Omental fat pad (tissue), 4 donors: ENCODE measurements around the gene FGD6. TPM values are rescaled to one million over a fixed set of nuclear protein-coding genes. Genes with fewer than 3 reads are reported as not detected.

ENCODE experiments used
- ATAC-seq: fragments of 150-250 bp; one replicate; pipeline ENCODE4 v1.9.1; 2016; ENCODE audit warnings: mild to moderate bottlenecking, moderate library complexity; ENCODE audit not compliant: low FRiP score
- DNase-seq: peaks from one replicate; pipeline ENCODE4 v3.0.0-alpha.2; 2019; ENCODE audit warnings: low spot score
- CTCF ChIP-seq, 3 donors: fragments of 450-650 bp; IDR thresholded peaks; one replicate each; pipeline ENCODE4 v1.5.1; 2016 to 2017; ENCODE audit warnings: antibody characterized with exemption in 3 of 3, mild to moderate bottlenecking in 3 of 3, moderate library complexity in 2 of 3
- total RNA-seq, 4 donors: library from RNA; depleted of rRNA; stranded (reverse); fragments of >200 nt; gene quantifications; one replicate each; pipeline ENCODE4 v1.1.0, GENCODE V29; 2016

The FGD6 gene
- total RNA-seq, 4 donors from 2014 or later: 6.6 to 9.6 (median 7.4) TPM

GRCh38 chr12:95129115-95129514 is 88.2 kb downstream of the FGD6 start:
- ATAC-seq: no peak
- DNase-seq: no peak
- TF ChIP-seq CTCF (IDR thresholded peaks at IDR 0.05): no peak

GRCh38 chr12:95126736-95127135 is 90.5 kb downstream of the FGD6 start:
- TF ChIP-seq CTCF (IDR thresholded peaks at IDR 0.05): no peak
- no peak for DNase-seq
- ATAC-seq: no peak

GRCh38 chr12:95126076-95126475 is 91.2 kb downstream of the FGD6 start:
- TF ChIP-seq CTCF (IDR thresholded peaks at IDR 0.05): no peak
- no peak for DNase-seq
- no peak for ATAC-seq

GRCh38 chr12:95124106-95124505 is 93.2 kb downstream of the FGD6 start:
- DNase-seq: no peak
- TF ChIP-seq CTCF (IDR thresholded peaks at IDR 0.05): no peak
- ATAC-seq: no peak

- DNase-seq (no peak), ATAC-seq (no peak)
- TF ChIP-seq CTCF (IDR thresholded peaks at IDR 0.05): no peak
These were observed 98.5 kb downstream of the FGD6 start for GRCh38 chr12:95118788-95119179.

GRCh38 chr12:95118138-95118787 is 99.0 kb downstream of the FGD6 start:
- no peak for TF ChIP-seq CTCF (IDR thresholded peaks at IDR 0.05)
- ATAC-seq: no peak
- DNase-seq: no peak

GRCh38 chr12:95117178-95117599 is 100.1 kb downstream of the FGD6 start:
- peak in 1 of 3 donors; percentile 59 for TF ChIP-seq CTCF (IDR thresholded peaks at IDR 0.05)
- peak; percentile 70 for ATAC-seq

More at GRCh38 chr12:95117178-95117599, 100.1 kb downstream of the FGD6 start:
- DNase-seq: peak; percentile 47
